ENCODE measurements around the gene EPB41L2. TPM values are rescaled to one million over a fixed set of nuclear protein-coding genes. Genes with fewer than 3 reads are reported as not detected.

Gene EPB41L2
- total RNA-seq, 4 donors from 2014 or later: 11.6 to 24.0 (median 14.6) TPM

DNA sequence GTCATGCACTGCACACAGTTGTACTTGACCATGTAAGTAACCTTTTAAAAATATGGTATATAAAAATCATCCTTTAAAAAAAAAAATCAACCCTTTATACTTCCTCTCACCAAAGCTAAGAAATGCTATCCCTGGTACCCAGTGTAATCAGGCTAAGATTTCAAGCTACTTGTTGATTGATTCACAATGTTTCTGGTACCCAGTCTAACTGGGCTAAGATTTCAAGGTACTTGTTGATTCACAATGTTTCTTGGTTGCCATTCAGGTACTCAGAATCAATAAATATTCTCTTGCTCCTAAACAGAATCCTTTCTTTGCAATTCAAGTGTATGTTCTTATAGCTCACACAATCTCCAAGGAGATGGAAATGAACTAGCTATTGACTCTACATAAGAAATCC is 159.4 kb downstream of the EPB41L2 start:
- Histone ChIP-seq H3K9me3 (no peaks in the 10 kb centered on the region), H3K36me3 (no peaks in the 10 kb centered on the region), H3K27ac (no peak overlapping the region), H3K27me3 (no peaks in the 10 kb centered on the region), H3K4me1 (peaks cover 0 to 10% of the 10 kb centered on the region in 2 donors), H3K4me3 (no peak overlapping the region)
- TF ChIP-seq, protein P1, sequence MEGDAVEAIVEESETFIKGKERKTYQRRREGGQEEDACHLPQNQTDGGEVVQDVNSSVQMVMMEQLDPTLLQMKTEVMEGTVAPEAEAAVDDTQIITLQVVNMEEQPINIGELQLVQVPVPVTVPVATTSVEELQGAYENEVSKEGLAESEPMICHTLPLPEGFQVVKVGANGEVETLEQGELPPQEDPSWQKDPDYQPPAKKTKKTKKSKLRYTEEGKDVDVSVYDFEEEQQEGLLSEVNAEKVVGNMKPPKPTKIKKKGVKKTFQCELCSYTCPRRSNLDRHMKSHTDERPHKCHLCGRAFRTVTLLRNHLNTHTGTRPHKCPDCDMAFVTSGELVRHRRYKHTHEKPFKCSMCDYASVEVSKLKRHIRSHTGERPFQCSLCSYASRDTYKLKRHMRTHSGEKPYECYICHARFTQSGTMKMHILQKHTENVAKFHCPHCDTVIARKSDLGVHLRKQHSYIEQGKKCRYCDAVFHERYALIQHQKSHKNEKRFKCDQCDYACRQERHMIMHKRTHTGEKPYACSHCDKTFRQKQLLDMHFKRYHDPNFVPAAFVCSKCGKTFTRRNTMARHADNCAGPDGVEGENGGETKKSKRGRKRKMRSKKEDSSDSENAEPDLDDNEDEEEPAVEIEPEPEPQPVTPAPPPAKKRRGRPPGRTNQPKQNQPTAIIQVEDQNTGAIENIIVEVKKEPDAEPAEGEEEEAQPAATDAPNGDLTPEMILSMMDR (IDR thresholded peaks at IDR 0.05 in 4 of 5, conservative IDR thresholded peaks at IDR 0.05 in 1 of 5): no peak
- TF ChIP-seq POLR2A (IDR thresholded peaks at IDR 0.05): no peak
- no peak for ATAC-seq
- intact Hi-C loops (cut with DNase I; ENCODE audit: low total_unique reads) (no loop called here), in situ Hi-C loops (cut with MboI; ENCODE audit: low sequenced_read_pairs in 4 of 4) (no loop called here)
- DNase-seq: no peak

DNA sequence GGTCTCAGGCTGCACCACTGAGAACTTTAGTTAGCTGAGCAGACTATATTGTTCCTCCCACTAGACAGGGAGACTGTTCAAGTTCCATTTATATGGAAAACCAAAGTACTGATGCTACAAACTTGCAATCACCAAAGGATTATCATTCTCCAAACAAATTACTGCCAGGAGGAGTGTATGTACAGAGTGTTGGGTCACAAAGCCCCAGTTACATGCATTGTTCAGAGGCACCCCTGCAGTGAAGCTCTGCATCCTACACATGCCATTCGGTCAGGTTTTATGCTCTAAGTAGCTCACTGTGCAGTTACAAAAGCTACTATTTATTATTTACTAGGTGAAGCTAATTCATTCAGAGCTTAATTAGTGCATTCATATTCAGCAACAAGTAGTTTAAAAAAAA is 160.0 kb downstream of the EPB41L2 start:
- intact Hi-C loops (cut with DNase I; ENCODE audit: low total_unique reads) (no loop called here), in situ Hi-C loops (cut with MboI; ENCODE audit: low sequenced_read_pairs in 4 of 4) (no loop called here)
- Histone ChIP-seq H3K27me3 (no peaks in the 10 kb centered on the region), H3K4me3 (no peak overlapping the region), H3K27ac (no peak overlapping the region), H3K4me1 (peaks cover 0 to 7% of the 10 kb centered on the region in 2 donors), H3K9me3 (no peaks in the 10 kb centered on the region), H3K36me3 (no peaks in the 10 kb centered on the region)
- no peak for DNase-seq
- TF ChIP-seq, protein P1 (IDR thresholded peaks at IDR 0.05 in 4 of 5, conservative IDR thresholded peaks at IDR 0.05 in 1 of 5): no peak
- TF ChIP-seq POLR2A (IDR thresholded peaks at IDR 0.05): no peak
- ATAC-seq: no peak

DNA sequence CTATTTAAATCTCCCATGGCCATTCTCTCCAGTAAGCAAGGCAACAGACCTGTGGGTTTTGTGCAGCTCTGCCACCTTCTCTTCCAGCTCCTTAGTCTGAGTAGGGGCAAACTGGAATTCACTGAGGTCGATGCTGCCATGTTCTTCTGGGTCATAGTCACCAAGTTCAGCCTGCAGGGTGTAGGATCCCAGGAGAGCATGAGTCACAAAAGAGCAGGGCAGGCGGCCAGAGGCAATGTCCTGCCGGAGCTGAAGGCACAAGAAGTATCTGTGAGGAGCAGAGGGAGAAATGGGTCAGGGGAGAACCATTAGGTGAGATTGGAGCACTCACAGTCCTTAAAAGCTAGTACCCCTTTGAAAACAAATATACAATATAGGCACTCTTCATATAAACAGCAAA is 162.1 kb downstream of the EPB41L2 start:
- DNase-seq: peak; percentile 45 to 54
- Histone ChIP-seq H3K9me3 (no peaks in the 10 kb centered on the region), H3K27me3 (no peaks in the 10 kb centered on the region), H3K36me3 (no peaks in the 10 kb centered on the region), H3K4me1 (peaks cover 0 to 7% of the 10 kb centered on the region in 2 donors), H3K27ac (no peak overlapping the region), H3K4me3 (no peak overlapping the region)
- no peak for TF ChIP-seq POLR2A (IDR thresholded peaks at IDR 0.05)
- TF ChIP-seq, protein P1 (IDR thresholded peaks at IDR 0.05 in 4 of 5, conservative IDR thresholded peaks at IDR 0.05 in 1 of 5): no peak
- in situ Hi-C loops (cut with MboI; ENCODE audit: low sequenced_read_pairs in 4 of 4) (no loop called here), intact Hi-C loops (cut with DNase I; ENCODE audit: low total_unique reads) (no loop called here)
- ATAC-seq: peak; percentile 55 to 76

DNA sequence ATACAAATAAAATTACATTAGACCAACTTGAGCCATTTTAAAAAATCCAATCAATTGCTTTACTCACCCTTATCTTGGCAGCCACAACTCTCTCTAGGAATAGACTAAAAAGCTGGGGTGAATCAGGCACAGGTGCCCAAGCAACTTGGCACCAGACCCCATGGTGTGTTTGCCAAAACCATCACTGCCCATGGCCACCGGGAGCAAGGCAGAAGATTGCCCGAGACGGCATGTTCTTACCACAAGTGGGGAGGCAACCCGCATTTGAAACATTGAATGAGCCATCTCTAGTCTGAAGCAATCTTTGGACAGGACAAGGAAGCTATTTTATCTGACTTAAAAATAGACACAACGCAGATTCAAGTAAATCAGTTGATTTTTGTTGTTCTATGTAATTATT is 166.8 kb downstream of the EPB41L2 start:
- no peaks in the 10 kb centered on the region for H3K9me3 ChIP-seq
- no peaks in the 10 kb centered on the region for H3K27me3 ChIP-seq
- DNase-seq (peak; percentile 22 to 72), ATAC-seq (peak; percentile 53 to 88)
- peak overlapping the region in 1 of 4 donors; percentile 2 for H3K27ac ChIP-seq
- H3K4me1 ChIP-seq: peaks cover 0 to 6% of the 10 kb centered on the region in 2 donors
- no peaks in the 10 kb centered on the region for H3K36me3 ChIP-seq
- no peak overlapping the region for H3K4me3 ChIP-seq
- in situ Hi-C loops (cut with MboI; ENCODE audit: low sequenced_read_pairs in 4 of 4) (loop anchor here in 1 of 4 donors (25.0 kb wide), 1 partner anchor 641 kb away; no protein-coding TSS in a partner anchor), intact Hi-C loops (cut with DNase I; ENCODE audit: low total_unique reads) (no loop called here)
- TF ChIP-seq, protein P1 (IDR thresholded peaks at IDR 0.05 in 4 of 5, conservative IDR thresholded peaks at IDR 0.05 in 1 of 5): no peak
- no peak for TF ChIP-seq POLR2A (IDR thresholded peaks at IDR 0.05)

DNA sequence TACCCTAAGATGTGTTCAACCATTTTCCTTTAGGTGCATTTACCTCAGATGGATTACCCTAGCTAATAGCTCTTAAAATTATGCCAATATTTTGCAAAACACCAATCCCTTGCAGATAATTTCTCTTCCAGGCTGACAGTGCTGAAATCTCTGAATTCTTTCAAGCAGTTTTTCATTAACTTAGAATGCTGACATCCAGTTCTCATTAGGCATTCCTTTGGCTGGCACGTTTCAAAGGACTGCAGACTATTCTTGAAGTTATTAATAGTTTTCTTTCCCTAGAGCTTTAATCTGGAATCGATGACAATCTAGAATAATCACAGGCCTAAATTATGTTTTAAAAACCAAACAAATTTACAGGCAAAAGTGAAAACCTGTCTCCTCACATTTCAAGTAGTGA is 167.5 kb downstream of the EPB41L2 start:
- intact Hi-C loops (cut with DNase I; ENCODE audit: low total_unique reads) (no loop called here), in situ Hi-C loops (cut with MboI; ENCODE audit: low sequenced_read_pairs in 4 of 4) (loop anchor here in 1 of 4 donors (25.0 kb wide), 1 partner anchor 642 kb away; no protein-coding TSS in a partner anchor)
- Histone ChIP-seq H3K4me3 (no peak overlapping the region), H3K9me3 (no peaks in the 10 kb centered on the region), H3K27ac (no peak overlapping the region), H3K36me3 (no peaks in the 10 kb centered on the region), H3K27me3 (no peaks in the 10 kb centered on the region), H3K4me1 (no peaks in the 10 kb centered on the region)
- ATAC-seq: no peak
- DNase-seq: no peak
- TF ChIP-seq, protein P1 (IDR thresholded peaks at IDR 0.05 in 4 of 5, conservative IDR thresholded peaks at IDR 0.05 in 1 of 5): no peak
- TF ChIP-seq POLR2A (IDR thresholded peaks at IDR 0.05): no peak
